Duodenal mucosa (tissue), 2 donors: Measurements from ENCODE around the gene CLDN9.

Experiments
- H3K27ac ChIP-seq: one replicate; pipeline ENCODE4 v1.7.0; 2013; ENCODE audit warnings: low read depth, low read length
- H3K27me3 ChIP-seq, 2 donors: one replicate each; pipeline ENCODE4 v1.7.0; 2013; ENCODE audit warnings: low read length in 2 of 2, control low read depth in 1 of 2; ENCODE audit not compliant: insufficient read depth in 2 of 2, control insufficient read depth in 1 of 2
- H3K36me3 ChIP-seq, 2 donors: one replicate each; pipeline ENCODE4 v1.7.0; 2013; ENCODE audit warnings: low read length in 2 of 2, control low read depth in 1 of 2; ENCODE audit not compliant: insufficient read depth in 2 of 2, control insufficient read depth in 1 of 2
- H3K4me1 ChIP-seq, 2 donors: one replicate each; pipeline ENCODE4 v1.7.0; 2013; ENCODE audit warnings: low read length in 2 of 2, control low read depth in 1 of 2; ENCODE audit not compliant: insufficient read depth in 2 of 2, control insufficient read depth in 1 of 2
- H3K4me3 ChIP-seq, 2 donors: one replicate each; pipeline ENCODE4 v1.7.0; 2013; ENCODE audit warnings: low read length in 2 of 2, low read depth in 1 of 2
- H3K9ac ChIP-seq, 2 donors: one replicate each; pipeline ENCODE4 v1.7.0; 2013; ENCODE audit warnings: low read length in 2 of 2, low read depth in 1 of 2
- H3K9me3 ChIP-seq, 2 donors: one replicate each; pipeline ENCODE4 v1.7.0; 2013; ENCODE audit warnings: low read length in 2 of 2, control low read depth in 1 of 2; ENCODE audit not compliant: control insufficient read depth in 1 of 2

Gene CLDN9

GRCh38 chr16:3030222-3031212 is 17.8 kb downstream of the CLDN9 start:
- H3K9ac ChIP-seq: no peak overlapping the region
- no peak overlapping the region for H3K27ac ChIP-seq
- no peaks in the 10 kb centered on the region for H3K9me3 ChIP-seq
- H3K4me1 ChIP-seq: peaks cover 21 to 26% of the 10 kb centered on the region in 2 donors
- peaks cover 22 to 26% of the 10 kb centered on the region in 2 donors for H3K27me3 ChIP-seq
- no peak overlapping the region for H3K4me3 ChIP-seq
- H3K36me3 ChIP-seq: peaks cover 13 to 19% of the 10 kb centered on the region in 2 donors

- peaks cover 25 to 34% of the 10 kb centered on the region in 2 donors for H3K27me3 ChIP-seq
- H3K9ac ChIP-seq: no peak overlapping the region
- no peak overlapping the region for H3K27ac ChIP-seq
- no peak overlapping the region for H3K4me3 ChIP-seq
- H3K4me1 ChIP-seq: peaks cover 20 to 26% of the 10 kb centered on the region in 2 donors
- no peaks in the 10 kb centered on the region for H3K36me3 ChIP-seq
- no peaks in the 10 kb centered on the region for H3K9me3 ChIP-seq
Observed at GRCh38 chr16:3032624-3033023, 19.9 kb downstream of the CLDN9 start.

GRCh38 chr16:3035289-3035971 is 22.7 kb downstream of the CLDN9 start:
- Histone ChIP-seq H3K9me3 (no peaks in the 10 kb centered on the region), H3K4me3 (peak overlapping the region; percentile 67 to 74), H3K27ac (no peak overlapping the region), H3K36me3 (no peaks in the 10 kb centered on the region), H3K9ac (peak overlapping the region in 1 of 2 donors; percentile 52), H3K27me3 (peaks cover 25 to 29% of the 10 kb centered on the region in 2 donors), H3K4me1 (peaks cover 22 to 27% of the 10 kb centered on the region in 2 donors)

- no peaks in the 10 kb centered on the region for H3K9me3 ChIP-seq
- H3K36me3 ChIP-seq: no peaks in the 10 kb centered on the region
- H3K9ac ChIP-seq: peak overlapping the region; percentile 25 to 52
- H3K27me3 ChIP-seq: peaks cover 20 to 26% of the 10 kb centered on the region in 2 donors
- H3K4me1 ChIP-seq: peaks cover 22 to 27% of the 10 kb centered on the region in 2 donors
- peak overlapping the region; percentile 20 for H3K27ac ChIP-seq
- peak overlapping the region; percentile 67 to 74 for H3K4me3 ChIP-seq
Observed at GRCh38 chr16:3035972-3036725, 23.4 kb downstream of the CLDN9 start.

GRCh38 chr16:3036726-3037315 is 24.1 kb downstream of the CLDN9 start, which contains the start of gene BICDL2:
TSS of gene BICDL2 (minus strand) at chr16:3036944. CDS start at chr16:3035496, 1,448 bp downstream.
- H3K27ac ChIP-seq: peak within 1 kb of the TSS; percentile 20
- H3K27me3 ChIP-seq: peaks cover 20 to 26% of the 10 kb centered on the region in 2 donors
- H3K4me1 ChIP-seq: peaks cover 21 to 22% of the 10 kb centered on the region in 2 donors

GRCh38 chr16:3038256-3038655 is 25.5 kb downstream of the CLDN9 start:
- Histone ChIP-seq H3K9ac (no peak overlapping the region), H3K36me3 (no peaks in the 10 kb centered on the region), H3K4me1 (peaks cover 12 to 14% of the 10 kb centered on the region in 2 donors), H3K27me3 (peaks cover 20% of the 10 kb centered on the region in 2 donors), H3K27ac (no peak overlapping the region), H3K9me3 (no peaks in the 10 kb centered on the region), H3K4me3 (peak overlapping the region in 1 of 2 donors; percentile 21)

More at GRCh38 chr16:3036726-3037315, 24.1 kb downstream of the CLDN9 start, which contains the start of gene BICDL2:
- peak within 1 kb of the TSS; percentile 25 to 52 for H3K9ac ChIP-seq
- H3K36me3 ChIP-seq: no peaks in the 10 kb centered on the region
- H3K9me3 ChIP-seq: no peaks in the 10 kb centered on the region
- H3K4me3 ChIP-seq: peak within 1 kb of the TSS; percentile 67 to 74

- Histone ChIP-seq H3K4me3 (no peak overlapping the region), H3K36me3 (no peaks in the 10 kb centered on the region), H3K27me3 (peaks cover 20% of the 10 kb centered on the region in 2 donors), H3K9ac (no peak overlapping the region), H3K9me3 (no peaks in the 10 kb centered on the region), H3K27ac (no peak overlapping the region), H3K4me1 (peaks cover 12 to 14% of the 10 kb centered on the region in 2 donors)
Observed at GRCh38 chr16:3038896-3039295, 26.2 kb downstream of the CLDN9 start.

- Histone ChIP-seq H3K4me1 (peaks cover 12 to 16% of the 10 kb centered on the region in 2 donors), H3K27me3 (peaks cover 26 to 32% of the 10 kb centered on the region in 2 donors), H3K4me3 (no peak overlapping the region), H3K36me3 (no peaks in the 10 kb centered on the region), H3K27ac (no peak overlapping the region), H3K9me3 (no peaks in the 10 kb centered on the region), H3K9ac (no peak overlapping the region)
Observed at GRCh38 chr16:3042376-3042775, 29.7 kb downstream of the CLDN9 start.

GRCh38 chr16:3044708-3045107 is 32.0 kb downstream of the CLDN9 start:
- no peaks in the 10 kb centered on the region for H3K36me3 ChIP-seq
- H3K9me3 ChIP-seq: no peaks in the 10 kb centered on the region
- no peak overlapping the region for H3K4me3 ChIP-seq
- H3K4me1 ChIP-seq: peaks cover 0 to 3% of the 10 kb centered on the region in 2 donors
- peaks cover 34 to 40% of the 10 kb centered on the region in 2 donors for H3K27me3 ChIP-seq
- no peak overlapping the region for H3K27ac ChIP-seq
- no peak overlapping the region for H3K9ac ChIP-seq
